HG02981 (cell line): Measurements from ENCODE around the gene SRSF10.
"Not testable (repeated sequence)": the region's sequence is repeated elsewhere in the genome, so short reads cannot be mapped to it uniquely, and the experiment has no call there.

Source experiments
- ATAC-seq: cut with Tn5 transposase; IDR thresholded peaks from one replicate; pipeline ENCODE4 v1.9.1; 2021; ENCODE audit warnings: mild to moderate bottlenecking, moderate library complexity; ENCODE audit not compliant: unreplicated experiment

Gene SRSF10

DNA sequence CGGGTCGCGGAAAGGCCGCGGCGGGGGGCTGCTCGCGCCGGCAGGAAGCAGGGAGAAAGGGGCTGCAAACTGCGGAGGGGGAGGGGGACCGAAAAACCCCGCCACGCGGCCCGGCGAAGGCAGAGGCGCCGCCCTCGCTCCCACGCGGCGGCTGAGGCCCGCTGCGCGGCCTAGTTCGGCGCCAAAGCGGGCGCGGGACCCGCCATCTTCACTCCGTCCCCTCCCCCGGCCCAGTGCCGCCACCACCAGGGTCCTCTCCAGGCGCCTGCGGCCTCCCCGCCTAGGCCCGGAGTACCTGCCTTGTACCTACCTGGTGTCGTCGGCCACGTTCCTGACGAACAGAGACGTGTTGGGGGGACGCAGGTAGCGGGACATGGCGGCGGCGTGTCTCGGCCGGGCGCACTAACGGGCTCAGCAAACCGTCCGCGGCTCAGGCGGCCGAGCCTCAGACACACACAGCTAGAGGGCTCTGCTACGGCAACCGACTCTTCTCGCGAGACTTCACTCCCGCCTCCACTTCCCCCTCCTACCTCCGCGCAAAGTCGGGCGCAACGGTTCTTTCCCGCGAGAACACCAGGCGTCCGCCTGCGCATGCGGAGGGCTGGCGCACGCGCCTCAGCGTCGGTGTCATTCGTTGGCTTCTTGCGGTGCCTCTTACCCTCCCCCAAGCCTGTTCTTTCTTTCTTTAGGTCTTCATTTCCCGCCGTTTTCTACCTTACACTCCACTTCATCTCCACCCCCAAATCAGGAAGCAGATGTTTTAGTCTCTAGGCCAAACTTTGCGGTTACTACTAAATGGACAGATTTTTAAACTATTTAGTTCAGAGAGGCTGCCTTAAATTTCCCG, at the start of gene SRSF10:
SRSF10 (minus strand) TSS at position 447 of the 847 bp plus-strand sequence; CDS start at position 375, 72 bp downstream.
- peak; percentile 88 for ATAC-seq

DNA sequence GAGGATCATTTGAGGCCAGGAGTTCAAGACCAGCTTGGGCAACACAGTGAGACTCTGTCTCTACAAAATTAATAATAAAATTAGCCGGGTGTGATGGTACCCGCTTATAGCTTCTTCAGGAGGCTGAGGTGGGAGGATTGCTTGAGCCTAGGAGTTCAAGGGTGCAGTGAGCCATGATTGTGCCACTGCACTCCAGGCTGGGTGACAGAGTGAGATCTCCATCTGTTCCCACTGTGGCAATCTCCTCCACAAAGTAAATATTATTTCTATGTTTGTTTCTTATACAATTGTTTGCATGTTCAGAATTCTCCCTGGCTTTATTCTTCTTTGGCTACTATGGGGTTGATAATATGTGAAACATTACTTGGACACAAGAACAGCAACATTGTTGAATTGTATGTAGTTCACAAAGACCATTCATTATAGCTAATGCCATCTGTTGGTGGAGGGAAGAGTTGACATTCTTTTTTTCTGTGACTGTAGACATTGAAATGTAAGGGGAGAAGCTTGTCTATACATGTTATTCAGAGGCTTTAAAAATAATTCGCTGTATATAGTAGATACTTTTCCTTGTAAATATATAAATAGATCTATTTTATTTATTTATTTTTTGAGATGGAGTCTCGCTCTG, 47.8 kb upstream of the SRSF10 start:
- ATAC-seq = no peak

DNA sequence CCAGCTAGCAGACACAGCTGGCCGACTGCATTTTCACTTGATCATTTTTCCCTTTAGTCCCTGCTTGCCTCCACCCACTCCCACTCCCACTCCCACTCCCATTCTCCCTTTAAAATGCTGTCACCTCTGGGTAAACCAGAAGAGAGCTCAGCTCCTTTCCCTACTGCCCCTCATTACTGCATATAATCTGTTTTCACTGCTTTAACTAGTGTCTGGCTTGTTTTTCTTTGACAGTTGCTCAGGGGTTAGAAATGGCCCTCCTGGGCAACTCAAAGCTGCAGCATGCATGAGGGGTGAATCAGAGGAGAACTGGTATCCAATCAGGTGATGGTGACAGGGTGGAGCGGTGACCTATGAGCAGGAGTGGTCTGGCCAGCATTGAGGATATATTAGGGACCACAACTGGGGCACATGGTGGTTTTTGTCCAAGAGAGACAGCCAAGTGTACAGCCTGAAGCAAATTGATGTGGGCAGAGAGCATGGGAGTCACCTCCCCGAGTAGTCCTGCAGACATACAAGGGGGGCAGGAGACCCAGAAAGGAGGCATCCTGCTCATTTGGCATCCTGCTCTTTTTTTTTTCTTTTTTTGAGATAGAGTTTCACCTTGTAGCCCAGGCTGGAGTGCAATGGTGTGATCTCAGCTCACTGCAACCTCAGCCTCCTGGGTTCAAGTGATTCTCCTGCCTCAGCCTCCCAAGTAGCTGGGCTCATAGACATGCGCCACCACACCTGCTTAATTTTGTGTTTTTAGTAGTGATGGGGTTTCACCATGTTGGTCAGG, 42.6 kb upstream of the SRSF10 start:
- ATAC-seq = no peak

GRCh38 chr1:24021403-24022266, 41.5 kb upstream of the SRSF10 start:
- no peak for ATAC-seq

DNA sequence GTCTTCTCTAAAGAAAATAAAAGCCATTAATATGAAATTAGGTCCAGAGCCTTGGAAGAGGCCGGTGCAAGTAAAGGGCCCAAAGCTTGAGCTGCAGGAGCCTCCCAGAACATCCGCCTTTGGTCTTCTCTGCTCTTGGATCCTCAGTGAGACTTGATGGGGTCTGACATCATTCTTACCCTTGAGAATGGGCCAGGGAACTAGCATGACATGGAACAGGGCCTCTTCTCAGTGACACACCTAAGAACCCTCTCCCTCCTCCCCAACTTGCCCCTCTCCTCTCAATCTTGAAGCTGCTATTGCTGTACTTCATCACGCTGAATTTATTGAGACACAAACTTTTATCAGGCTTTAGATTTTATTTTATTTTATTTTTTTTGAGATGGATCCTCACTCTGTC, 40.3 kb upstream of the SRSF10 start:
- no peak for ATAC-seq

DNA sequence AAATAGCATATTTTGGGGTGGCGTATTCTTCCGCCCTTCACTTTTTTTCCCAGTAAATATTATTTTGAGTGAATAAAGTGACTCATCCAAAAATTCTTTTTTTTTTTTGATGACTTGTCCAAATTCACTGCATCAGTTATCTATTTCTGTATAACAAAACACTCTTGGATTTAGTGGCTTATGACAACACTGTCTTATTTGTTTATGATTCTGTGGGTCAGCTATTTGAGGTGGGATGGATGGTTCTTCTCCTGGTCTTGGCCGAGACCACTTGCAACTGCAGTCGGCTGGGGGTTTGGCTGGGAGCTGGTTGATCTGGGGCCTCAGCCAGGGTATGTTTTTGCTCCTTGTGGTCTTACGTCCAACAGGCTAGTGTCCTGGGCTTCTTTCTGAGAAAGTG, 39.9 kb upstream of the SRSF10 start:
- ATAC-seq = no peak

GRCh38 chr1:24018611-24019580, 38.8 kb upstream of the SRSF10 start:
- no peak for ATAC-seq

- ATAC-seq = no peak
These were observed 35.4 kb upstream of the SRSF10 start for GRCh38 chr1:24015221-24016210.

GRCh38 chr1:24012878-24013277, 32.8 kb upstream of the SRSF10 start:
- ATAC-seq = not testable (repeated sequence)

DNA sequence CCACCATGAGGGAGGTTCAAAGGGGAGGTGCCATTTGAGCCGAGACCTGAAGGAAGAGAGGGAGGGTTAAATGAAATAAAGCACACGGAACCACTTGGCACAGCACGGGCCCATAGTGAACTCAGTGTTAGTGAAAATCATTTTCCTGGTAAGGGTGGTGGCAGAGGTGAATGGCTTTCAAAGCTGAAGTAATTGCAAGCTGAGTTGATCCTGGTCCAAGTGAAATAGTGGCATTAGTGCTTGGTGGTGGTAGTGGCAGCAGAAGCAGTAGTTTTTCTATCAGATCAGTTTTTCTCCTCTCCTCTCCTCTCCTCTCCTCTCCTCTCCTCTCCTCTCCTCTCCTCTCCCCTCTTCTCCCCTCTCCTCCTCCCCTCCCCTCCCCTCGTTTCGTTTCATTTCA, 30.5 kb upstream of the SRSF10 start:
- no peak for ATAC-seq

DNA sequence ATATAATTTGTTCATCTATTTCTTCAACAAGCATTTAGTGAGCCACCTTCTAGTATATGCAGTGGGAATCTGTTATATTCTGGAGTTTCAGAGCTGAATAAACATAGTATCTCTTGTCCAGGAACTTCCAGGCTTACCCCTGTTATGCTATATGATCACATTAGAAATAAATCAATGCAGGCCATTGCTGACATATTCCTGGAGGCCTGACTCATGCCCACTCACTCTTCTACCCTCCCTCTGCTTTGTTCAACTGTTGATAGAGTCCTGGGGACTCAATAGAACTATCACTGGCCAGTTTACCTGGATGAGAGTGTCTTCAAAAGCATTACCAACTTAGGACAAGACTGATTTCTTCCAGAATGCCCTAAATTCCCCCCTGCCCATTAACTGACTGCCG, 29.3 kb upstream of the SRSF10 start:
- ATAC-seq = no peak

- not testable (repeated sequence) for ATAC-seq
These were observed 28.6 kb upstream of the SRSF10 start for GRCh38 chr1:24008574-24009184.

GRCh38 chr1:24007079-24007478, 27.0 kb upstream of the SRSF10 start:
- ATAC-seq = no peak

DNA sequence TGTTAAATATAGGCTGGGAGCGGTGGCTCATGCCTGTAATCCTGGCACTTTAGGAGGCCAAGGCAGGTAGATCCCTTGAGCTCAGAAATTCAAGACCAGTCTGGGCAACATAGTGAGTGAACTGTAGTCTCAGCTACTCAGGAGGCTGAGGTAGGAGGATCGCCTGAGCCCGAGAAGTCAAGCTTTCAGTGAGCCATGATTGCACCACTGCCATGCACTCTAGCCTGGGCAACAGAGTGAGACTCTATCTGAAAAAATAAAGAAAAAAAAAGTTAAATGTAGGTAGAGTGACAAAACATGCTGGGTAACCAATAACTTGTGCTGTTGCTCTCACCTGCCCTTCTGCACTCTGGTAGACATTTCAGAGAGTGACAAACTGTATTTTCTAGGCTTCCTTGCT, 25.0 kb upstream of the SRSF10 start:
- no peak for ATAC-seq

DNA sequence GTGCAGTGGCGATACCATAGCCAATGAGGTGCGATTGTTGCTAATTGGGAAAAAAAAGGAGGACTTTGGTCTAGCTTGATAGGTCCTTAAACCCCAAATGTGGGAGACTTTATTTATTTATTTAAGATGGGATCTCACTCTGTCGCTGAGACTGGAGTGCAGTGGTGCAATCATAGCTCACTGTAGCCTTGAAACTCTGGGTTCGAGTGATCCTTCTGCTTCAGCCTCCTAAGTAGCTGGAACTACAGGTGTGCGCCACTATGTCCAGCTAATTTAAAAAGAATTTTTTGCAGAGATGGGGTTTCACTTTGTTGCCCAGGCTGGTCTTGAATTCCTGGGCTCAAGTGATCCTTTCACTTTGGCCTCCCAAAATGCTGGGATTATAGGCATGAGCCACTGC, 24.0 kb upstream of the SRSF10 start:
- no peak for ATAC-seq

- no peak for ATAC-seq
These were observed 23.3 kb upstream of the SRSF10 start for GRCh38 chr1:24003331-24003972.

- ATAC-seq = no peak
These were observed 22.6 kb upstream of the SRSF10 start for GRCh38 chr1:24002695-24003094.
